Progenitor cell of endocrine pancreas (in vitro differentiated cells): ENCODE measurements around the gene HFE. TPM values are rescaled to one million over a fixed set of nuclear protein-coding genes. Genes with fewer than 3 reads are reported as not detected.
A peak's percentile ranks its signal among the peaks of the same experiment; 100 is the strongest.

ENCODE experiments used
- DNase-seq: peaks from one replicate; pipeline ENCODE4 v3.0.0; 2021; ENCODE audit warnings: low spot score; ENCODE audit not compliant: unreplicated experiment
- H3K27ac Mint-ChIP-seq: 2 replicates; pipeline ENCODE4 v1.8.0; 2021; ENCODE audit warnings: mild to moderate bottlenecking, moderate library complexity, mixed read lengths
- H3K27me3 Mint-ChIP-seq: 2 replicates; pipeline ENCODE4 v1.8.0; 2021; ENCODE audit warnings: mixed read lengths
- H3K36me3 Mint-ChIP-seq: 2 replicates; pipeline ENCODE4 v1.8.0; 2022; ENCODE audit warnings: mixed read lengths; ENCODE audit not compliant: insufficient read depth
- H3K4me1 Mint-ChIP-seq: 2 replicates; pipeline ENCODE4 v1.8.0; 2021; ENCODE audit warnings: low read depth, mixed read lengths
- H3K4me3 Mint-ChIP-seq: 2 replicates; pipeline ENCODE4 v1.8.0; 2021; ENCODE audit warnings: low read depth, mild to moderate bottlenecking, moderate library complexity, mixed read lengths
- H3K9me3 Mint-ChIP-seq: 2 replicates; pipeline ENCODE4 v1.8.0; 2021; ENCODE audit warnings: low read depth, mixed read lengths
- total RNA-seq: library from RNA; stranded (reverse); gene quantifications from 2 replicates; pipeline ENCODE4 v1.2.1, GENCODE V29; 2021
- TF ChIP-seq, protein P1 (sequence below): fragments of 200-600 bp; sonication (generic); IDR thresholded peaks from one replicate; pipeline ENCODE4 v1.5.0; 2021; ENCODE audit warnings: antibody characterized with exemption, mild to moderate bottlenecking; ENCODE audit not compliant: unreplicated experiment

HFE gene
- total RNA-seq, 1 donor from 2014 or later: 1.1 TPM

DNA sequence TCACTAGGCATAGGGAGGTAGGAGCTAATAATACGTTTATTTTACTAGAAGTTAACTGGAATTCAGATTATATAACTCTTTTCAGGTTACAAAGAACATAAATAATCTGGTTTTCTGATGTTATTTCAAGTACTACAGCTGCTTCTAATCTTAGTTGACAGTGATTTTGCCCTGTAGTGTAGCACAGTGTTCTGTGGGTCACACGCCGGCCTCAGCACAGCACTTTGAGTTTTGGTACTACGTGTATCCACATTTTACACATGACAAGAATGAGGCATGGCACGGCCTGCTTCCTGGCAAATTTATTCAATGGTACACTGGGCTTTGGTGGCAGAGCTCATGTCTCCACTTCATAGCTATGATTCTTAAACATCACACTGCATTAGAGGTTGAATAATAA lies 1.1 kb downstream of the HFE start:
- H3K27me3 Mint-ChIP-seq: no peaks in the 10 kb centered on the region
- H3K9me3 Mint-ChIP-seq: no peaks in the 10 kb centered on the region
- no peak overlapping the region for H3K27ac Mint-ChIP-seq
- no peak for DNase-seq
- peak overlapping the region; percentile 73 for H3K4me3 Mint-ChIP-seq
- TF ChIP-seq, protein P1, sequence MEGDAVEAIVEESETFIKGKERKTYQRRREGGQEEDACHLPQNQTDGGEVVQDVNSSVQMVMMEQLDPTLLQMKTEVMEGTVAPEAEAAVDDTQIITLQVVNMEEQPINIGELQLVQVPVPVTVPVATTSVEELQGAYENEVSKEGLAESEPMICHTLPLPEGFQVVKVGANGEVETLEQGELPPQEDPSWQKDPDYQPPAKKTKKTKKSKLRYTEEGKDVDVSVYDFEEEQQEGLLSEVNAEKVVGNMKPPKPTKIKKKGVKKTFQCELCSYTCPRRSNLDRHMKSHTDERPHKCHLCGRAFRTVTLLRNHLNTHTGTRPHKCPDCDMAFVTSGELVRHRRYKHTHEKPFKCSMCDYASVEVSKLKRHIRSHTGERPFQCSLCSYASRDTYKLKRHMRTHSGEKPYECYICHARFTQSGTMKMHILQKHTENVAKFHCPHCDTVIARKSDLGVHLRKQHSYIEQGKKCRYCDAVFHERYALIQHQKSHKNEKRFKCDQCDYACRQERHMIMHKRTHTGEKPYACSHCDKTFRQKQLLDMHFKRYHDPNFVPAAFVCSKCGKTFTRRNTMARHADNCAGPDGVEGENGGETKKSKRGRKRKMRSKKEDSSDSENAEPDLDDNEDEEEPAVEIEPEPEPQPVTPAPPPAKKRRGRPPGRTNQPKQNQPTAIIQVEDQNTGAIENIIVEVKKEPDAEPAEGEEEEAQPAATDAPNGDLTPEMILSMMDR: no peak
- no peaks in the 10 kb centered on the region for H3K36me3 Mint-ChIP-seq
- peaks cover 20% of the 10 kb centered on the region for H3K4me1 Mint-ChIP-seq

DNA sequence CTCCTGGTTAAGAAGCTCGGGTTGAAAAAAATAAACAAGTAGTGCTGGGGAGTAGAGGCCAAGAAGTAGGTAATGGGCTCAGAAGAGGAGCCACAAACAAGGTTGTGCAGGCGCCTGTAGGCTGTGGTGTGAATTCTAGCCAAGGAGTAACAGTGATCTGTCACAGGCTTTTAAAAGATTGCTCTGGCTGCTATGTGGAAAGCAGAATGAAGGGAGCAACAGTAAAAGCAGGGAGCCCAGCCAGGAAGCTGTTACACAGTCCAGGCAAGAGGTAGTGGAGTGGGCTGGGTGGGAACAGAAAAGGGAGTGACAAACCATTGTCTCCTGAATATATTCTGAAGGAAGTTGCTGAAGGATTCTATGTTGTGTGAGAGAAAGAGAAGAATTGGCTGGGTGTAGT lies 2.0 kb downstream of the HFE start:
- no peaks in the 10 kb centered on the region for H3K9me3 Mint-ChIP-seq
- no peak overlapping the region for H3K4me3 Mint-ChIP-seq
- peaks cover 20% of the 10 kb centered on the region for H3K4me1 Mint-ChIP-seq
- TF ChIP-seq, protein P1: no peak
- H3K36me3 Mint-ChIP-seq: no peaks in the 10 kb centered on the region
- H3K27me3 Mint-ChIP-seq: peaks cover 3% of the 10 kb centered on the region
- no peak overlapping the region for H3K27ac Mint-ChIP-seq
- no peak for DNase-seq

DNA sequence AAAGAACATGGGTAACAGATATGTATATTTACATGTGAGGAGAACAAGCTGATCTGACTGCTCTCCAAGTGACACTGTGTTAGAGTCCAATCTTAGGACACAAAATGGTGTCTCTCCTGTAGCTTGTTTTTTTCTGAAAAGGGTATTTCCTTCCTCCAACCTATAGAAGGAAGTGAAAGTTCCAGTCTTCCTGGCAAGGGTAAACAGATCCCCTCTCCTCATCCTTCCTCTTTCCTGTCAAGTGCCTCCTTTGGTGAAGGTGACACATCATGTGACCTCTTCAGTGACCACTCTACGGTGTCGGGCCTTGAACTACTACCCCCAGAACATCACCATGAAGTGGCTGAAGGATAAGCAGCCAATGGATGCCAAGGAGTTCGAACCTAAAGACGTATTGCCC lies 5.2 kb downstream of the HFE start:
- DNase-seq: no peak
- no peaks in the 10 kb centered on the region for H3K36me3 Mint-ChIP-seq
- H3K27me3 Mint-ChIP-seq: peaks cover 3% of the 10 kb centered on the region
- no peaks in the 10 kb centered on the region for H3K9me3 Mint-ChIP-seq
- H3K4me1 Mint-ChIP-seq: peaks cover 14% of the 10 kb centered on the region
- no peak overlapping the region for H3K27ac Mint-ChIP-seq
- no peak overlapping the region for H3K4me3 Mint-ChIP-seq
- TF ChIP-seq, protein P1: no peak

DNA sequence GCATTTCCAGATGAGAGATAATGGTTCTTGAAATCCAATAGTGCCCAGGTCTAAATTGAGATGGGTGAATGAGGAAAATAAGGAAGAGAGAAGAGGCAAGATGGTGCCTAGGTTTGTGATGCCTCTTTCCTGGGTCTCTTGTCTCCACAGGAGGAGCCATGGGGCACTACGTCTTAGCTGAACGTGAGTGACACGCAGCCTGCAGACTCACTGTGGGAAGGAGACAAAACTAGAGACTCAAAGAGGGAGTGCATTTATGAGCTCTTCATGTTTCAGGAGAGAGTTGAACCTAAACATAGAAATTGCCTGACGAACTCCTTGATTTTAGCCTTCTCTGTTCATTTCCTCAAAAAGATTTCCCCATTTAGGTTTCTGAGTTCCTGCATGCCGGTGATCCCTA lies 6.8 kb downstream of the HFE start:
- Mint-ChIP-seq H3K4me3 (no peak overlapping the region), H3K27me3 (peaks cover 3% of the 10 kb centered on the region), H3K27ac (no peak overlapping the region)

DNA sequence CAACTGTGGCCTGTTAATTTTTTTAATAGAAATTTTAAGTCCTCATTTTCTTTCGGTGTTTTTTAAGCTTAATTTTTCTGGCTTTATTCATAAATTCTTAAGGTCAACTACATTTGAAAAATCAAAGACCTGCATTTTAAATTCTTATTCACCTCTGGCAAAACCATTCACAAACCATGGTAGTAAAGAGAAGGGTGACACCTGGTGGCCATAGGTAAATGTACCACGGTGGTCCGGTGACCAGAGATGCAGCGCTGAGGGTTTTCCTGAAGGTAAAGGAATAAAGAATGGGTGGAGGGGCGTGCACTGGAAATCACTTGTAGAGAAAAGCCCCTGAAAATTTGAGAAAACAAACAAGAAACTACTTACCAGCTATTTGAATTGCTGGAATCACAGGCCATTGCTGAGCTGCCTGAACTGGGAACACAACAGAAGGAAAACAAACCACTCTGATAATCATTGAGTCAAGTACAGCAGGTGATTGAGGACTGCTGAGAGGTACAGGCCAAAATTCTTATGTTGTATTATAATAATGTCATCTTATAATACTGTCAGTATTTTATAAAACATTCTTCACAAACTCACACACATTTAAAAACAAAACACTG lies 10.1 kb downstream of the HFE start:
- TF ChIP-seq, protein P1: peak; percentile 81
- Mint-ChIP-seq H3K27ac (peak overlapping the region; percentile 57), H3K27me3 (peaks cover 3% of the 10 kb centered on the region), H3K36me3 (no peaks in the 10 kb centered on the region), H3K4me3 (no peak overlapping the region), H3K9me3 (no peaks in the 10 kb centered on the region), H3K4me1 (peaks cover 6% of the 10 kb centered on the region)
- peak; percentile 39 for DNase-seq

More for the DNA sequence above, 6.8 kb downstream of the HFE start:
- Mint-ChIP-seq H3K36me3 (no peaks in the 10 kb centered on the region), H3K4me1 (peaks cover 2% of the 10 kb centered on the region), H3K9me3 (no peaks in the 10 kb centered on the region)
- no peak for DNase-seq
- TF ChIP-seq, protein P1: no peak
